Measurements from ENCODE around the gene CENPE.

Gene CENPE

DNA sequence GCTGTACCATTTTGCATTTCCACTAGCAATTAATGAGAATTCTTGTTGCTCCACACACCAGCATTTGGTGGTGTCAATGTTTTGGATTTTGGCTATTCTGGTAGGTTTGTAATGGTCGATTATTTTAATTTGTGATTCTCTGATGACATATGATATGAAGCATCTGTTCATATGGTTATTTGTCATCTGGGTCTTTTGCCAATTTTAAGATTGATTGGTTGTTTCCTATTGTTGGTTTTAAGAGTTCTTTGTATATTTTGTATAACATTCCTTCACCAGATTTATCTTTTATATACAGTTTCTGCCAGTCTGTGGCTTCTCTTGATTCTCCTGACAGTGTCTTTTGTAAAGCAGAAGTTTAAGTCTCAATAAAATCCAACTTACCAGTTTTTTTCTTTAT, 80.0 kb downstream of the CENPE start:
- Mint-ChIP-seq H3K27ac (no peak overlapping the region), H3K27me3 (ENCODE audit: low read depth) (no peaks in the 10 kb centered on the region), H3K4me3 (no peak overlapping the region), H3K36me3 (ENCODE audit: low read depth) (peaks cover 17% of the 10 kb centered on the region), H3K4me1 (no peaks in the 10 kb centered on the region), H3K9me3 (no peaks in the 10 kb centered on the region)
- TF ChIP-seq, protein P1, sequence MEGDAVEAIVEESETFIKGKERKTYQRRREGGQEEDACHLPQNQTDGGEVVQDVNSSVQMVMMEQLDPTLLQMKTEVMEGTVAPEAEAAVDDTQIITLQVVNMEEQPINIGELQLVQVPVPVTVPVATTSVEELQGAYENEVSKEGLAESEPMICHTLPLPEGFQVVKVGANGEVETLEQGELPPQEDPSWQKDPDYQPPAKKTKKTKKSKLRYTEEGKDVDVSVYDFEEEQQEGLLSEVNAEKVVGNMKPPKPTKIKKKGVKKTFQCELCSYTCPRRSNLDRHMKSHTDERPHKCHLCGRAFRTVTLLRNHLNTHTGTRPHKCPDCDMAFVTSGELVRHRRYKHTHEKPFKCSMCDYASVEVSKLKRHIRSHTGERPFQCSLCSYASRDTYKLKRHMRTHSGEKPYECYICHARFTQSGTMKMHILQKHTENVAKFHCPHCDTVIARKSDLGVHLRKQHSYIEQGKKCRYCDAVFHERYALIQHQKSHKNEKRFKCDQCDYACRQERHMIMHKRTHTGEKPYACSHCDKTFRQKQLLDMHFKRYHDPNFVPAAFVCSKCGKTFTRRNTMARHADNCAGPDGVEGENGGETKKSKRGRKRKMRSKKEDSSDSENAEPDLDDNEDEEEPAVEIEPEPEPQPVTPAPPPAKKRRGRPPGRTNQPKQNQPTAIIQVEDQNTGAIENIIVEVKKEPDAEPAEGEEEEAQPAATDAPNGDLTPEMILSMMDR (IDR thresholded peaks at IDR 0.05; ENCODE audit: unreplicated experiment in 3 of 3): no peak

DNA sequence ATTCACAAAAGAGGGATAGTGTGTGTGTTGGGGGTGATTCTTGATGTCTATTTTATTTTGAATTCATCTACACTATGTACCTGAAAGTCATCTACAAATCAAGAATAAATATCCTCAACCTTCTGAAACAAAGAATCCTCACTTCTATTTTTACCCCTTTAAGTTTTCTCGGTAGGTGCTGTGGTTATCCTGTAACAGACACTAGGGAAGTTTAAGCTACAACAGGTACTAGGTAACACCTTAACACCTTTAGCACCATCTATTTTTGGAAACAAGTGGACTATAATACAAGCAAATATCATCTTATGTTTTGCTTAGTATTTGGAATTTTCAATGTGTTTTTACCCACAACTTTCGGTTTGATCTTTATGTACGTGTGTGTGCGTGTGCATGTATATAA, 86.5 kb downstream of the CENPE start:
- no peaks in the 10 kb centered on the region for H3K4me1 Mint-ChIP-seq
- H3K36me3 Mint-ChIP-seq (ENCODE audit: low read depth): peaks cover 33% of the 10 kb centered on the region
- H3K27me3 Mint-ChIP-seq (ENCODE audit: low read depth): no peaks in the 10 kb centered on the region
- H3K4me3 Mint-ChIP-seq: no peak overlapping the region
- TF ChIP-seq, protein P1 (IDR thresholded peaks at IDR 0.05; ENCODE audit: unreplicated experiment in 3 of 3): no peak
- H3K27ac Mint-ChIP-seq: no peak overlapping the region
- H3K9me3 Mint-ChIP-seq: no peaks in the 10 kb centered on the region

DNA sequence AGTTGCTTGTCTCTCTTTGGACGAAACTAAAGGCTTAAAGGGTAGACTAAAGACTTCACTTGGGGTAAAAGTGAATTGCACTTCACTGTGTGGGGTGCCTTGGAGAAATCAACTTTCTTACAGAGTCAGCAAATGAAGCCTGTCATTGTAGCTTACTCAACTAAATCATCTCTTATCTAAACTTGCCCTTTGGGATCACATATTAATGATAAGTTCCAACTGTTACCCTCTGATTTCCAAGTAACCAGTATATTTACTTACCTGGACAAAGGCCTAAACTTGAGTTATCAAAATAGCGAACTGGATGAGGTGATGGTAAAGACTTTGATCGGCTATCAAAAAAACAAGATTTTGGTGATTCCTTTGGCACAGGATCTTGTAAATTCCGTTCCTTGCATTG, 89.6 kb downstream of the CENPE start:
- no peaks in the 10 kb centered on the region for H3K27me3 Mint-ChIP-seq (ENCODE audit: low read depth)
- no peaks in the 10 kb centered on the region for H3K9me3 Mint-ChIP-seq
- no peaks in the 10 kb centered on the region for H3K4me1 Mint-ChIP-seq
- no peak overlapping the region for H3K4me3 Mint-ChIP-seq
- peaks cover 32% of the 10 kb centered on the region for H3K36me3 Mint-ChIP-seq (ENCODE audit: low read depth)
- no peak overlapping the region for H3K27ac Mint-ChIP-seq
- TF ChIP-seq, protein P1 (IDR thresholded peaks at IDR 0.05; ENCODE audit: unreplicated experiment in 3 of 3): no peak

DNA sequence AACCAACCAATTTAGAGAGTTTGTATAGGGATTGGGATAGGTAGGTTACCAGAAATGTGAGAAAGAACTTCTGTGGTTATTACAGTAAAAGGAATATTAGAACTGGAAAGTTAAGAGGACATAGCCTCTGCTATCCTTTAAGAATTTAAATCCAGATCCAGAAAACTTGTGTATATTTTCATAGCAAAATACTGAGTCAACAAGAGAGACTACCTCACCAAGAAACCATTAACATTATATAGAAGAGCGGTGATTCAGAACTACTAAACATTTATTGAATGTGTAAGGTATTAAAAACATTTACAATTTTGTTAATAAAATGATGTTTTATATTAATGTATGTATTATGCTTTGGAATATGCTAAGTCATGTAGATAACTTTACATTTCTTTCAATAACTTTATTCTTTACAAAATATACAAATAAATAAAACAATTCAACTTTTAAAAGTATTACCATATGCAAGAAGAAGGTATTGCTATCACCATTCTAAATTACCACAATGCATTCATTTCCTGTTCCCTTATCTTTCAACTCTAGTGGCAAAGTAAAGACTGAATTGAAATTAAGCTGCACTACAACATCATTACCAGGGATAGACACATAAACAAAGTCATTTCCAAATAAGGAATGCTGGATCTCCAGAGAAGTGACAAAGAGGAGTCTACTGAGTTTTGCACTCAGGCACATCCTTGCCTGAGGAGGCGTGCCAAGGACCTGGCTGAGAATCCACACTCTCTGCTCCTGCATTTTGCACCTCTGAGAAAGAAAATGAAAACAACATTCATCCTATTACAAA, 92.4 kb downstream of the CENPE start:
- Mint-ChIP-seq H3K36me3 (ENCODE audit: low read depth) (peaks cover 27% of the 10 kb centered on the region), H3K4me3 (no peak overlapping the region), H3K9me3 (no peaks in the 10 kb centered on the region), H3K27me3 (ENCODE audit: low read depth) (no peaks in the 10 kb centered on the region), H3K4me1 (no peaks in the 10 kb centered on the region), H3K27ac (no peak overlapping the region)
- TF ChIP-seq, protein P1 (IDR thresholded peaks at IDR 0.05; ENCODE audit: unreplicated experiment in 3 of 3): no peak

DNA sequence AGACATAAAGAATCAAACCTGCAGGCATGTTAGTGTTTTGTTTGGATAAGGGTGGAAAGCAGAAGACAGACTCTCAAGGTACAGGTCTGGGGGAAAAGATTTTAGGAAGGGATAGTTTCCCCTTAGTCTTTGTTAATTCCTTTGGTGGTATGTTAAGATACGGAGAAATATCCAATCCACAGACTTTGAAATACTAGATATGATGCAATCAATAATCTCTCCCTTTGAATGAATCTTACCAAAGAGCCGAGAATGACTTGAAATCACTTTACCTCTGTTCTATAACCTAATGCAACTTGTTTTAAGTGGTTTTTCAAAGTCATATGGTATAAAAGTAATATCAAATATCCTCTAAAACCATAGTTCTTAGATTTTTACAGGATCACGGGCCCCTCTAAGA, 93.3 kb downstream of the CENPE start:
- H3K36me3 Mint-ChIP-seq (ENCODE audit: low read depth): peaks cover 21% of the 10 kb centered on the region
- H3K4me1 Mint-ChIP-seq: no peaks in the 10 kb centered on the region
- H3K4me3 Mint-ChIP-seq: no peak overlapping the region
- H3K9me3 Mint-ChIP-seq: no peaks in the 10 kb centered on the region
- H3K27me3 Mint-ChIP-seq (ENCODE audit: low read depth): no peaks in the 10 kb centered on the region
- H3K27ac Mint-ChIP-seq: no peak overlapping the region
- TF ChIP-seq, protein P1 (IDR thresholded peaks at IDR 0.05; ENCODE audit: unreplicated experiment in 3 of 3): no peak

DNA sequence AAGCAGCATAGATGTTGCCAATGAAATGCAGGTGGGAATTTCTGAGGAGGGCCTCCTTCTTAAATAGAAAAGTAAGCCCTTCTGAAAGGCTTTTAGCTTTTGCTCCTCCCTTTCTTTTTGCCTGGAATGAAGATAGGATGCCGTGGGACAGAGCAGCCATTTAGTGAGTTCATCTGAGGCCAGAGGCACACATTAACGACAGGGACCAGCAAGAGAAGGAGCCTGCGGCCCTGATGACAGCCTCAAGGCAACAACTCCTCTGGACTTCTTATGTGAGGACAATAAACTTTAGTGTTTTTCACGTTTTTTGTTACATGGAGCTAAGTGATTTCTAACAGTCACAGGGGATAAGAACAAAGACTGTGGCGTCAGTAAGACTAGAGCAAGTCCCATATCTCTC, 97.5 kb downstream of the CENPE start:
- Mint-ChIP-seq H3K4me1 (peaks cover 28% of the 10 kb centered on the region), H3K36me3 (ENCODE audit: low read depth) (peaks cover 8% of the 10 kb centered on the region), H3K27ac (no peak overlapping the region), H3K27me3 (ENCODE audit: low read depth) (no peaks in the 10 kb centered on the region), H3K9me3 (no peaks in the 10 kb centered on the region), H3K4me3 (no peak overlapping the region)
- TF ChIP-seq, protein P1 (IDR thresholded peaks at IDR 0.05; ENCODE audit: unreplicated experiment in 3 of 3): no peak

Data from nephron (organoid).